HepG2 (cell line): ENCODE data around the gene SESN1.

Source experiments
- EP300 ChIP-seq, 3 experiments: sonication (generic) in 1 of 3; formaldehyde crosslinking in 1 of 3; IDR thresholded peaks; 2 replicates each; pipeline versions ENCODE4 v1.5.1 to v1.6.1; 2011 to 2020; ENCODE audit warnings: low read depth in 2 of 3, low read length in 2 of 3, borderline replicate concordance in 1 of 3, improper control_type of control experiment in 1 of 3, mild to moderate bottlenecking in 1 of 3, missing genetic modification reagents in 1 of 3, moderate library complexity in 1 of 3
- KLF9 ChIP-seq: IDR thresholded peaks from 2 replicates; pipeline ENCODE4 v1.6.1; 2016; ENCODE audit warnings: low read depth
- POLR2A ChIP-seq, 2 experiments: IDR thresholded peaks; 2 replicates each; pipeline ENCODE4 v1.6.1; 2011; ENCODE audit warnings: low read depth in 2 of 2, low read length in 2 of 2, mild to moderate bottlenecking in 1 of 2, moderate library complexity in 1 of 2; ENCODE audit not compliant: insufficient read depth in 1 of 2
- SNRNP70 ChIP-seq: fragments of 200-400 bp; formaldehyde crosslinking; IDR thresholded peaks from 2 replicates; pipeline ENCODE4 v1.6.1; 2017; ENCODE audit warnings: mild to moderate bottlenecking, low read depth, low read length, moderate library complexity
- TF ChIP-seq, protein P1 (sequence below): sonication (generic); formaldehyde crosslinking; IDR thresholded peaks from 2 replicates; pipeline ENCODE4 v1.5.0; 2020; ENCODE audit warnings: missing genetic modification reagents
- TF ChIP-seq, protein P2 (sequence below): sonication (generic); formaldehyde crosslinking; IDR thresholded peaks from 2 replicates; pipeline ENCODE4 v1.5.0; 2020; ENCODE audit warnings: mild to moderate bottlenecking, missing genetic modification reagents, moderate library complexity

DNA sequence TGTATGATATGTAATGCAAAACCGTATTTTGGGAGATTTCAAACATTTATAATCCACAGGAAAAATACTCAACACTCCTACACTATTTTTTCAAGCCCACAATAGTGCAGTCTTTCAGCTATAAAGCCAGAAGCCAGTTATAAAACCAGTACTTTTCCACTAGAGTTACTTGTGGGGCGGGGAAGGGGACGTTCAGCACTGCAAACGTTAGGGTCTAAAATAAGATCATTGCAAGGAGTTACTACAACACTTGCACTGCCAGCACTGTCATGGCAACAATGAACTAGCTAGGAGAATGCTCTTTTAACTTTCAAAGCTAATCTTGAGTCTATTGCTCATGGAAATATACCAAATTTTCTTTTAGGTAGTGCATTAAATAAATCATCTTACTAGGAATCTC, 14.7 kb downstream of the SESN1 start:
- no peak for TF ChIP-seq EP300 (IDR thresholded peaks at IDR 0.05; ENCODE audit: low read depth in 2 of 2, low read length in 2 of 2)
- TF ChIP-seq EP300 (CRISPR knock-in tag; IDR thresholded peaks at IDR 0.05; ENCODE audit: borderline replicate concordance), result no peak
- TF ChIP-seq KLF9 (CRISPR knock-in tag), result no peak
- no peak for TF ChIP-seq SNRNP70
- TF ChIP-seq, protein P1, sequence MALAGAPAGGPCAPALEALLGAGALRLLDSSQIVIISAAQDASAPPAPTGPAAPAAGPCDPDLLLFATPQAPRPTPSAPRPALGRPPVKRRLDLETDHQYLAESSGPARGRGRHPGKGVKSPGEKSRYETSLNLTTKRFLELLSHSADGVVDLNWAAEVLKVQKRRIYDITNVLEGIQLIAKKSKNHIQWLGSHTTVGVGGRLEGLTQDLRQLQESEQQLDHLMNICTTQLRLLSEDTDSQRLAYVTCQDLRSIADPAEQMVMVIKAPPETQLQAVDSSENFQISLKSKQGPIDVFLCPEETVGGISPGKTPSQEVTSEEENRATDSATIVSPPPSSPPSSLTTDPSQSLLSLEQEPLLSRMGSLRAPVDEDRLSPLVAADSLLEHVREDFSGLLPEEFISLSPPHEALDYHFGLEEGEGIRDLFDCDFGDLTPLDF (CRISPR knock-in tag), result no peak
- no peak for TF ChIP-seq POLR2A (IDR thresholded peaks at IDR 0.05; ENCODE audit: insufficient read depth in 1 of 2, low read depth in 2 of 2, low read length in 2 of 2)
- TF ChIP-seq, protein P2, sequence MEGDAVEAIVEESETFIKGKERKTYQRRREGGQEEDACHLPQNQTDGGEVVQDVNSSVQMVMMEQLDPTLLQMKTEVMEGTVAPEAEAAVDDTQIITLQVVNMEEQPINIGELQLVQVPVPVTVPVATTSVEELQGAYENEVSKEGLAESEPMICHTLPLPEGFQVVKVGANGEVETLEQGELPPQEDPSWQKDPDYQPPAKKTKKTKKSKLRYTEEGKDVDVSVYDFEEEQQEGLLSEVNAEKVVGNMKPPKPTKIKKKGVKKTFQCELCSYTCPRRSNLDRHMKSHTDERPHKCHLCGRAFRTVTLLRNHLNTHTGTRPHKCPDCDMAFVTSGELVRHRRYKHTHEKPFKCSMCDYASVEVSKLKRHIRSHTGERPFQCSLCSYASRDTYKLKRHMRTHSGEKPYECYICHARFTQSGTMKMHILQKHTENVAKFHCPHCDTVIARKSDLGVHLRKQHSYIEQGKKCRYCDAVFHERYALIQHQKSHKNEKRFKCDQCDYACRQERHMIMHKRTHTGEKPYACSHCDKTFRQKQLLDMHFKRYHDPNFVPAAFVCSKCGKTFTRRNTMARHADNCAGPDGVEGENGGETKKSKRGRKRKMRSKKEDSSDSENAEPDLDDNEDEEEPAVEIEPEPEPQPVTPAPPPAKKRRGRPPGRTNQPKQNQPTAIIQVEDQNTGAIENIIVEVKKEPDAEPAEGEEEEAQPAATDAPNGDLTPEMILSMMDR (CRISPR knock-in tag), result no peak
